HG03060 (cell line): ENCODE data around the gene NDUFV2.

Experiments used
- ATAC-seq: cut with Tn5 transposase; IDR thresholded peaks from one replicate; pipeline ENCODE4 v1.9.1; 2021; ENCODE audit warnings: low read depth, moderate number of reproducible peaks; ENCODE audit not compliant: unreplicated experiment

NDUFV2 gene

DNA sequence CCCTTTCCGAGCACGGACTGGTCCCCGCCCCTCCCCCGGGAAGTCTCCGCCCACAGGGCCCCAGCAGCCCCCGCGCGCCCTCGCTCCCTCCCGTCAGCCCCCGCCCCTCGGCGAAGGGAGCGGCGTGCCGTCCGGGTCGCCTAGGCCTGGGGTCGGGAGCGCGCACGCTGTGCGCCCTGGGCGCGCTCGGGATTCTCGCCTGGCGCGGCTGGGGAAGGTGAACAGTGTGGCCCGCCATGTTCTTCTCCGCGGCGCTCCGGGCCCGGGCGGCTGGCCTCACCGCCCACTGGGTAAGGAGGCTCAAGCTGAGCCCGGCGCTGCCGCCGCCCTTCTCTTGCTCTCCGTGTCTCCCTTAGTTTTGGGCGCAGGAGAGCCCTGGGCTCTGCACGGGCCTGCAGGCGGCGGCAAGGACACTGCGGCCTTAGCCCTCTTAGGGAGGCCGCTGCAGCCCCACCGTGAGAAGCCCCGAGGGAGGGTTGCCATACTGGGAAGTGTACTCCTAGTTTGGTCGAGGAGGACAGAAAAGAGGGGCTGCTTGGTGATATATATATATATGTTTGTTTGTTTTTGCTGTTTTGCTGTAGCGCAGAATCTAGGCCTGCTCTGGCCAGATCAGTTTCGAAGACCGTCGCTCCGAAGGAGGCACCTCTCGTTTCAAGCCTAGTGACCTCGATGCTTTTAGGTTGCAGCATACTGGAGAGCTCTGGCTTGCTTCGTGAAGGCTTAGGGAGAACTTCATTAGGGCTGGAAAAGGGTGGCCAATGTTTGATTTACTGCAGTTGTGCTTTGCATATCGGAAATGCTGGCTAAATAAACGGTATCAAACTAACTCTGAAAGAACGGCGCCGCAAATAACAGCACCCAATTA is at the start of gene NDUFV2:
TSS of gene NDUFV2 (plus strand) at position 192 of the 868 bp plus-strand sequence. CDS start at position 237, 45 bp downstream.
- ATAC-seq, result peak; percentile 41

DNA sequence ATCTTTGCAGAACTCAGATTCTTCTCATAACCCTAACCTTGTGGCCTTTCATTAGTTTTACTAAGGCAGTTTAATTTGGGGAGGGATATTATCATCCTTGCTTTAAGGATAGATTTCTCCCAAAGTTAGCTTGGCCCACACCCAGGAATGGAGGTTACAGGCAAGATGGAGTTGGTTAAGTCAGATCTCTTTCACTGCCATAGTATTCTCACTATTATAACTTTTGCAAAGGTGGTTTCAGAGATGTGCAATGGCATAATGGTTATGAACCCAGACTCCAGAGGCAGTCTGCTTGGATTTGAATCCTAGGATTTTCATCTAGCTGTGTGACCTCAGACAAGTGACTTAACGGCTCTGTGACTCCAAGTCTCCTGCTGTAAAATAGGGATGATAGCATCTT is 48.7 kb upstream of the NDUFV2 start:
- no peak for ATAC-seq

DNA sequence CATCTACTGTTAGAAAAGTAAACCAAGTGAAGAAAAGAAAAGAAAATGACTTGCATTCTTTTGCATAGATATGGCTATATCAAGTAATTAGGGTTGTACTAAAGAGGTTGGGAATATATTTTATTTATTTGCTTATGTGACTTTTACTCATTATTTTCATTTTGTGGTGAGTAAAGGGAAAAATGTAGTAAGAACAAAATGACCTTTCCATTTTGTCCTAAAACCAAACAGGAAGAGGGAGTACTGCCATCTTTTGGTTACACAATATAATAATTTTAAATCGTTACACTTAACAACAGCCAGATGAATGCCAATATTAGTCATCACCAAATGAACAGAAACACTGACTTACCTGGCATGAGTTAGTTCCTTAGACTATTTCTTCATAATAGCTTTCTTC is 47.3 kb upstream of the NDUFV2 start:
- ATAC-seq, result no peak

DNA sequence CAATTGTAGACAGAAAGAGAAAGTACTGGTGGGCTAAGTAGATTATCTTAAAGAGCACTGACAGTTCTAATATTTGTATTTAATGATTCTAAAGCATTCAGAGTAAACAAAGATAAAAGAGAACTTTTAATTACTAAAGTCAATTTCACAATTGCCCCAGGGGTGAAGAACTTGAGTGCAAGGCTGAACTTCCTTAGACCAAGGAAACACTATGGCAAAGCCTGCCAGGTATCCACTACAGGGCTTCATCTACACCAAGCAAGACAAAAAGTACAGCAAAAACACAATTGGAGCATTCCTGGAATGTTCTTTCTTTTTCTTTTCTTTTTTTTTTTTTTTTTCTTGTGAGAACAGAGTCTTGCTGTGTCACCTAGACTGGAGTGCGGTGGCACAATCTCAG is 46.9 kb upstream of the NDUFV2 start:
- ATAC-seq, result no peak

DNA sequence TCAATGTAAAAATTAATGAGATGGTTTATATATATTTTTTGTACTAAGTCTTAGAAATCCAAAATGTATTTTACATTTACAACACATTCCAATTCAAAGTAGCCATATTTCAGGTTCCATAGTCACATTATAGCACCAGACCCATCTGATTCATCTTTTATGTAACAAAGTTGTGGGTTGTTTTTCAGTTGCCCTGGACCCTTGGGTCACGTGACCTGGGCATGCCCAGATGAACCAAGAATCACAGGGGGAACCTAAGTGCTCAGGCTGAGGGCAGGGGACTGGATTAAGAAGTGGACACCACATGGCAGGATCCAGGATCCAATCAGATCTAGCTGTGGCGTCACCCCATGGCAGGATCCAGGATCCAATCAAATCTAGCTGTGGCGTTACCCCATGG is 44.9 kb upstream of the NDUFV2 start:
- ATAC-seq, result no peak

DNA sequence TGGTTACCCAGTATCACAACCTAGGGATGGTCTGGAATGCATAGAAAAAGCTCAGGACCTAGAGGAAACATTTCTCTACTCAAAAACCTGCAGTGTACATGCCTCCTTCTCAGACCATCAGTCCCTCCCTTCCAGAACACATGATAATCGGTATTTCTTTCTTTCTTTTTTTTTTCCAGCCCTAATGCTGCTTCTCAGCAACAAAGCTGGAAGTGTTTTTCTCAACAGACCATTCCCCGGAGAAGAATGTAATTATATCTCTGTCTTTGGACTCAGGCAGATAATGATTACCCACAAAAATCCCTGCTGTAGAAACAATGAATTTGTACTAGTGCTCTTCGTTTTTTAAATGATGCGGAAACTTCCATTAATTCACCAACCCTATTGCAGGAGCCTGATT is 44.1 kb upstream of the NDUFV2 start:
- no peak for ATAC-seq

DNA sequence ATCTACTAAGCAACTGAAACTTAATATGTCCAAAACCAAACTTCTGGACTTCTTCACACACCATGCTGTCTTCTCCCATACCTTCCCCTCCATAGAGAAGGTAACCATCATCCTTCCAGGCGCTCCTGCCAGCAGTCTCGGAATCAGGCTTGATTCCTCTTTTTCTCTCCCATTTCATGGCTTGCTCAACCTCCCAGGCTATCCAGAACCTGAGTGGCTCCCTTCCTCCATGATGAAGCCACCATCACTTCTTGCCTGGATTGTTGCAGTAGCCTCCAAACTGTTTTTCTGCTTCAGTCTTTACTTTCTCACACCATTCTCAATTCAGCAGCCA is 40.1 kb upstream of the NDUFV2 start:
- ATAC-seq, result no peak

DNA sequence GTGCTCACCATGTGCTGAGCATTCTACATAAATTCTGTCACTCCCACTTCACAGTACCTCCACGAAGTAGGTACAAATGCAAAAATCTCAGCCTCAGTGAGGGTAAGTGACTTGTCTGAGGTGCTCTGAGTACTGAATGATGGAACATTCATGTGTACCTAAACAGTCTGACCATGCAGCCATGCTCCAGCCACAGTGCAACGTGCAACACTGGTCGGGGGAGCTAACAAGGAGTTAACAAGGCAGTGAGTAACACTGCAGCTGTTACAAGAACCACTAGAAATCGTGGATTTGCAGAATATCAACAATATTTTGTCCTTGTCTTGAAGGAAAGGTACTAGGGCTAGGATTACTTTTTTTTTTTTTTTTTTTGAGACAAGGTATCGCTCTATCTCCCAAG is 36.6 kb upstream of the NDUFV2 start:
- no peak for ATAC-seq

DNA sequence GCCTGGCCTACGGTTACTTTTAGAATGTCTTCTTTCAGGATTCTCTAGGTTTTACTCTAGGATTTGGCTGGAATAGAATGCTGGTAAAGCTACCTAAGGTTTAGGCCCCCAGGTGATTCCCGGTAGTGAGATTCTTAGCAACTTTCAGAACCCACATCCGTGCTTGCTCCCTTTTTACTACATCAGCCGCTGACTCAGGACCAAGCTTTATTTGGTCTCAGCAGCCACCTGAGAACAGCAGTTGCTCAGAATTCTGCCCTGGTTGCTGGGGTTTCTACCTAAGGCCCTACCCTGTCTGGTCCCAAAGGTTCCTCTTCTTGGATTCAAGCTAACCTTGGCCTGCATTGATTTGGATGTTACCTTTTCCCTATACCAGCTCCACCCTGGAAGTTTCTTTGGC is 36.1 kb upstream of the NDUFV2 start:
- peak; percentile 15 for ATAC-seq

DNA sequence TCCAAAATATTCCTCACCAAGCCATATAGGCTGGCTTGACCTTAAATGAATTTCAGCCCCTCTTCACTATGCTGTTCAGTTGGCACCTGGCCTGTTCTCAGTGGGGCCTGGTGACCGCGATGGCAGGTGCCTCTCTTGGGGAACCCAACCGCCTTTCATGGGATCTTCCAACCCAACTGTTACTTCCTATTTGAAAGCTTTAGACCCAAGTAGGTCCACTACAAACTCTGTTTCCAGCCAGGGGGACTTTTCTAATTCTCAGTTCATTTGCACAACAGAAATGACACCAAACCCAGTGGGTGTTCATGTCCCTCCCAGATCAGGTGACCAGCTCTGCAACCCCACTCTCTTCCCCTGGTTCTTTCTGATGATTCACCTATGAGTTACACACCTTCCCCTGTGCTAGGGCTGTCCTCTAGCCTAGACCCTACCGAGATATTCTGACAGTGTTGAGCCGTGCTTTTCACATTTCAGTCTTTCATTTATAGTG is 35.6 kb upstream of the NDUFV2 start:
- ATAC-seq, result peak; percentile 51

DNA sequence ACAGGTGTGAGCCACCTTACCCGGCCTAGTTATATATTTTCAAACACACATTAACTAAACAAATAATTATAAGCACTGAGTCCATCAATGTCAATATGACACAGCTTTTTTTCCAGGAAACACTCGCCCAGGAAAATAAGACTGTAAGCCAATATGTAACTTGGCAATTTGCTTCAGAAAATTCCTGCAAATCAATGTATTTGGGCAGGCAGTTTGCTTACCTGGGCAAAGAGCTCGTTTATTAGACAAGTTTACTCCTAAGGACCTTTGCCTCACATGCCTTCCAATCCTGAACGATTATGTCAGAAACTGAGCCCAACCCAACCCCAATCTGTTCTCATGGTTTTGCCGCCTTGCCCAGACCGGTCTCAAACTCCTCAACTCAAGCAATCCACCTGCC is 34.7 kb upstream of the NDUFV2 start:
- no peak for ATAC-seq

DNA sequence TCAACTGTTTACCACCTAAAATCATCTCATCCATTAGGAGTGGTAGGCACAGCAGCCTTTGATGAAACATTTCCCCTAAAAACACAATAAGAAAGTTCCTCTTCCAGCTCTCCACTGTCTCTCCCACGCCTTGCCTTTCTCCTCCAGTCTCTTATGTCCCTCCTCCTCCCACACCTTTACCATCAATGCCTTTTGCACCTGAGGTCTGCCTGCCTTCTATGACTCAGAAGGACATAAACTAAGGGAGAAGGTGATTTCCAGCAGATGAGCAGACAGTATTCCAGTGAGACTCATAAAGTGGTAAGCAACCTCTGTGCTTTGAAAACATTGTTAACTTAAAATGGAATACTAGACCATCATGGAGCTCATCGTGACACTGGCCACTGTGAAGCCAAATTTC is 34.2 kb upstream of the NDUFV2 start:
- ATAC-seq, result no peak

DNA sequence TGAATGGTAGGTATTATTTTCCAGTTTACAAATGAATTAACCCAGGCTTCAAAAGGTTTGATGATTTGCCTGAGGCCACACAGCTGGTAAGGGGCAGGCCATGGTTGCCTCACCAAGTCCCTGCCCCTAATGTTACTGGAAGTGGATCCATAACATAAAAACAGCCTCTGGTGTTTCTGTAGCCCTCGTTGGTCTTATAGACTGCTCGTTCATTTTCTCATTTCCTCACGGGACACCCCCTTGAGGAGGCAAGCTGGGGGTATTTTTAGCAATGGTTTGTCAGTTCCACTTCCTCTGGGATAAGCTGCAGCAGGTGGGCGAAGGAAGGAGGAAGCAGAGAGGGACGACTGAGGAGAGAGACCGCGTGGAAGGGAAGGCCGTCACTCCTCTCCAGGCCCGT is 32.9 kb upstream of the NDUFV2 start:
- ATAC-seq, result no peak

DNA sequence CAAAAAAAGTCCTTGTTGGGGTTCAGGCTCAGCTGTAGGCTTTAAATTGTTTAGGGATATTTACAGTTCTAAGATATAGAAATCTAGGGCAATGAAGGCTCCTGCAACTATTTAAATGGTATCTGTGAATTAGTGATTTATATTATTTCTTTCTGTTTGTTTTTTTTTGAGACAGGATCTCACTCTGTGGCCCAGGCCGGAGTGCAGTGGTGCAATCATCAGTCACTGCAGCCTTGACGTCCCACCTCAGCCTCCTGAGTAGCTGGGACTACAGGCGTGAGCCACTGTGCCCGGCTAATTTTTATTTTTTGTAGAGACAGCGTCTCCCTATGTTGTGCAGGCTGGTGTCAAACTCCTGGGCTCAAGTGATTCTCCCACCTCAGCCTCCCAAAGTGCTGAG is 32.3 kb upstream of the NDUFV2 start:
- ATAC-seq, result no peak

DNA sequence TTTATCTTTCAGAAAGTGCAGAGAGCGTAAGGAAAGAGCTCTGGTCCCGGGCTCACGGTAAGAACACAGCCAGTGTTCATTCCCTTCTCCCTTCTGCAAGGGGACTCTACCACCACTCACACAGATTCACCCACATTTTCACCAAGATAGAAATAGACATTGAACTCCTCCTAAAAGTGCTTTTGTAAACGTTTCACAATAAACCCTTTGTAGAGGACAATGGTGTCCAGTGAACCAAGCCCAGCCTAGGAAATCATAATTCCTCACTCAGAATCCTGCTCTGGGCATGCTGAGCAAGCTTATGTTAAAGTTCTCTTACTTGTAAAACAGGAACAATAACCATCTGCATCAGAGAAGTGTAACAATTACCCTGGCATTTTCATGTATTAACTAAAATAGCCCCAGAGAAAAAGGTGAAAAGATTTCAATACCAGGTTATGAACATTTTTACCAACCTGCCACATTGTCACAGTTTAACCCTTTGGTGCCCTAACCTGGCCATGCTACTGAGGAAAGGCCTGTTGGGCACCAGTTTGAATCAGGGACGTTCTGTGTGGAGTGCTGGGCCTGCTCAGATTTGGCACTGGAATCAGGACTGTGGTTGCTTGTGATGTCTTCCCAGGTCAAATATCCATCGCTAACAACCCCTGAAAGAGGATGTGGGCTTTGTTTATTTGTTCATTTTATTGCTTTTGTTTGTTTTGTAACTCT is 22.5 kb upstream of the NDUFV2 start:
- no peak for ATAC-seq

DNA sequence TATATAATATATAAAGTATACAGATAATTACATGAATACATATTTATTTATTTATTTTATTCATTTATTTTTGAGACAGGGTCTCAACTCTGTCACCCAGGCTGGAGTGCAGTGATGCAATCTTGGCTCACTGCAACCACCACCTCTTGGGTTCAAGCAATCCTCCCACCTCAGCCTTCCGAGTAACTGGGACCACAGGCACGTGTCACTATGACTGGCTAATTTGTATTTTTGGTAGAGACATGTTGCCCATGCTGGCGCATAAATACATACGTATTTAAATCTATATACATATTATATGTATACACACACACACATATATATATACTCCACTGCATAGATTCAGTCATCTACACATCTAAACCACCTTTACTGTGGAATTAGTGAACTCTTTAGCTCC is 20.6 kb upstream of the NDUFV2 start:
- ATAC-seq, result no peak

DNA sequence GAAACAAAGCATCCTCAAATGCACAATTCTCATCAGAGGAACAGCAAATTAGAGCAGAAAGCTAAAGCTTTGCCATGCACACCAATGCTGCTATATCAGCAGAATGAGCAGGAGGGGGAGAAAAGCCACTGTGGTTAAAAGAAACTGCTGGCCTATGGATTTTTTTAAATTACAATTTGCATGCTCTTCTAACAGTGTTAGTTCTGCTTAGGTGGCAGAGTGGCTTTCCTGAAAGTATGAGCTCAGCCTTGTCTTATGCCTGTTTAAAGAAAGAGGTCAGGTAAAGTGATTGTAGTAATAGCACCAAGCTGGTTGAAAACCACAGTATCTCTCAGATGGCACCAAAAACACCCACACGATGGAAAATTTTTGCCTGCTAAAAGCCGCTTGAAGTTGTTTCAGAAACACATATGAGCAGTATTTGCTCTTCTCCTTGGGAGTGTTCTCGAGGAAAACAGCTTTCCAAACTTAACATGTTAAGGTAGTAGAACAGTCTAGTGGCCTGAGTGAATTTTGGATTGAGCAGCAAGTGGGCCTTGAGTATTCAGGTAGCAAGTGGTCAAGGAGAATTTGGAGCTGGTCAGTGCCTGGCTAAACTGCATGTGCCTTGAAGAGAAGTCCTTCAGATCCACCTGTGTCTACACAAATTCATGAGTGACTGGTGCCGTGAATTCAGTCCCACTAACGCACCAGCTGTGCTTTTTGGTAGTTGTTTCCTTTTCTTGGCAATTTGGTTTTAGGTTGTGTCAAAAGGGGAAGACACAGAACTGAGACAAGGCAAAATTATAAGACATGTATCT is 19.6 kb upstream of the NDUFV2 start:
- ATAC-seq, result peak; percentile 83

DNA sequence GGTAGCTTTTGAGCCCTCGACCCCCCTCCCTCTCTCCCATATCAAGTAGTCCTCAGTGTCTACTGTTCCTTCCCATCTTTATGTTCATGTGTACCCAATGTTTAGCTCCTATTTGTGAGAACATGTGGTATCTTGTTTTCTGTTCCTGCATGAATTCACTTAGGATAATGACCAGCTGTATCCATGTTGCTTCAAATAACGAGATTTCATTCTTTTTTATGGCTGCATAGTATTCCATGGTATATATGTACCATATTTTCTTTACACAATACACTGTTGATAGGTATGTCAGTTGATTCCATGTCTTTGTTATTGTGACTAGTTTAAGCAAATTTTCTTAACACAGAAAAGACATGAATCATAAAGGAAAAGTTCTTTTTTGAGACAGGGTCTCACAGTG is 16.5 kb upstream of the NDUFV2 start:
- ATAC-seq, result no peak

DNA sequence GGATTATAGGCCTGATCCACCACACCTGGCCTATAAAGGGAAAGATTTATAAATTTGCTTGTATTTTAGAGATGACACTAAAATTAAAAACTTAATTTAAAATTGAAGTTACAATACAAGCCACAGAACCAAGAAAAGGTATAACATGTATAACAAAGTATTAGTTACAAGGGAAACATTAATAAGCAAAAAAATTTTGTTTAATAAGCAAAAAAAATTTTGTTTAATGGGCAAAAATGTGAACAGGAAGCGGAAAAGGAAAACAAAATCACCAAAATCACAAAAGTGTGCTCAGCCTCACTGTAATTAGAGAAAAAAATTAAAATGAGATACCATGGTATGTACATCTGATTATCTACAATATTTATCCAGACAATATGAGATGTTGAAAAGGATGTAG is 15.9 kb upstream of the NDUFV2 start:
- no peak for ATAC-seq

DNA sequence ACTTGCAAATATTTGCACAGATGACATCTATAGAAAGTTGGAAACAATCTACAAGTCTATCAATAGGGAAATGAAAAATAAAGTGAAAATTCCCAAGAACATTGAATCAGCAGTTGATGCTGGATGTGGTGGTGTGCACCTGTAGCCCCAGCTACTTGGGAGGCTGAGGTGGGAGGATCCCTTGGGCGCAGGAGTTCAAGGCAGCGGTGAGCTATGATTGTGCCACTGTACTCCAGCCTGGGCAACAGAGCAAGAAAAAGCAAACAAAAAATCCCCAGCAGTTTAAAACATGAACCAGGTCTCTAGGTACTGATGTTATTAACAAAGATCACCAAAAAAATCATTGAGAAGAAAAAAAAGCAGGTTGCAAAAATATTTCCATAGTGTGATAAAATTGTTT is 15.4 kb upstream of the NDUFV2 start:
- no peak for ATAC-seq

DNA sequence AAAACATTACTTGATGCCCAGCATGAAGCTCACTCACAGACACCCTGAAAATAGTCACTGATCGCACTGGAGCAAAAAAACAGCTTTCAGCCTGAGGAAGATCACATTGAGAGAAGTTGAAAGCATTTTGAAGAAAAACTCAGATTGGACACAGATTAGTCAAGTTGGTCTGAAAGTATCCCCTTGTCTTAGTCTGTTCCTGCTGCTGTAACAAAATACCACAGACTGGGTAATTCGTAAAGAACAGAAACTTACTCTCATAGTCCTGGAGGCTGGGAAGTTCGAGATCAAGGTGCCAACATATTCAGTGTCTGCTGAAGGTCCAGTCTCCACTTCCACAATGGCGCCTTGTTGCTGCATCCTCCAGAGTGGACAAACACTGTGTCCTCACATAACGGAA is 14.2 kb upstream of the NDUFV2 start:
- ATAC-seq, result no peak
